GM12878 (cell line): ENCODE measurements around the gene EMP3. TPM values are rescaled to one million over a fixed set of nuclear protein-coding genes. Genes with fewer than 3 reads are reported as not detected.
"Not testable (repeated sequence)": the region's sequence is repeated elsewhere in the genome, so short reads cannot be mapped to it uniquely, and the experiment has no call there.

Source experiments
- ATAC-seq: fragments of 200-7000 bp; cut with Tn5 transposase; 3 replicates; pipeline ENCODE4 v1.9.1; 2020; ENCODE audit warnings: mild to moderate bottlenecking, moderate library complexity
- BruUV-seq: library from RNA; stranded (reverse); fragments of 400-500 nt; replicated peaks from 2 replicates; lab custom pipeline; 2021; lab: Mats Ljungman, UMichigan
- CTCF ChIA-PET: fragments of 300-600 bp; sonication (Branson Sonifier 250); formaldehyde crosslinking; extraction: SDS; loops from one replicate; lab custom pipeline; 2021; ENCODE audit warnings: inconsistent platforms; lab: Yijun Ruan, JAX
- POLR2A ChIA-PET: fragments of 350-600 bp; formaldehyde crosslinking; extraction: SDS; loops from one replicate; lab custom pipeline; 2021; ENCODE audit warnings: inconsistent platforms; lab: Charles Lee
- RAD21 ChIA-PET: fragments of 300-600 bp; sonication (Branson Sonifier 250); formaldehyde crosslinking; loops from one replicate; lab custom pipeline; 2023; ENCODE audit warnings: antibody characterized with exemption; ENCODE audit not compliant: unreplicated experiment; lab: Charles Lee
- SMC1A ChIA-PET: fragments of 300-600 bp; sonication (Branson Sonifier 250); formaldehyde crosslinking; loops from one replicate; lab custom pipeline; 2023; ENCODE audit not compliant: unreplicated experiment, uncharacterized antibody; lab: Charles Lee
- DNase-seq: peaks from one replicate; pipeline ENCODE4 v3.0.0-alpha.2; 2011; ENCODE audit warnings: low read depth, low spot score
- FAIRE-seq: peaks from 3 replicates; lab custom pipeline; 2011; peaks lifted over from hg19 to GRCh38; lab: Jason Lieb, UNC
- H2AFZ ChIP-seq: 2 replicates; pipeline ENCODE4 v1.6.0; 2011; ENCODE audit warnings: low read depth, low read length, control low read depth; ENCODE audit not compliant: control insufficient read depth
- H3K27ac ChIP-seq: 2 replicates; pipeline ENCODE4 v1.5.1; 2011; ENCODE audit warnings: control low read depth; ENCODE audit not compliant: control insufficient read depth, insufficient read depth
- H3K27me3 ChIP-seq, 2 experiments: replicated peaks in 1 of 2; 2 replicates each; pipeline versions ENCODE4 v1.6.0 to v1.6.1; 2011; ENCODE audit warnings: low read length in 1 of 2; ENCODE audit not compliant: control insufficient read depth in 2 of 2, insufficient read depth in 2 of 2
- H3K36me3 ChIP-seq, 2 experiments: 2 replicates each; pipeline ENCODE4 v1.5.1; 2011; ENCODE audit warnings: low read length in 1 of 2; ENCODE audit not compliant: control insufficient read depth in 2 of 2, insufficient read depth in 2 of 2
- H3K4me1 ChIP-seq: 2 replicates; pipeline ENCODE4 v1.6.1; 2011; ENCODE audit warnings: mild to moderate bottlenecking, low read length, moderate library complexity, mixed read lengths; ENCODE audit not compliant: control insufficient read depth, insufficient read depth
- H3K4me2 ChIP-seq: 2 replicates; pipeline ENCODE4 v1.6.0; 2011; ENCODE audit warnings: control low read depth; ENCODE audit not compliant: control insufficient read depth, insufficient read depth
- H3K4me3 ChIP-seq: fragments of 200-600 bp; sonication (generic); 2 replicates; pipeline ENCODE4 v1.5.1; 2016
- H3K79me2 ChIP-seq: 2 replicates; pipeline ENCODE4 v1.6.0; 2011; ENCODE audit warnings: low read length; ENCODE audit not compliant: control insufficient read depth, insufficient read depth
- H3K9ac ChIP-seq: 2 replicates; pipeline ENCODE4 v1.8.0; 2011; ENCODE audit warnings: low read length, control low read depth, mixed read lengths; ENCODE audit not compliant: control insufficient read depth, insufficient read depth
- H3K9me3 ChIP-seq: replicated peaks from 3 replicates; pipeline ENCODE4 v1.5.1; 2011; ENCODE audit warnings: mild to moderate bottlenecking, low read length; ENCODE audit not compliant: control insufficient read depth, insufficient read depth
- H4K20me1 ChIP-seq: 2 replicates; pipeline ENCODE4 v1.6.0; 2011; ENCODE audit not compliant: control insufficient read depth, insufficient read depth
- CHD1 ChIP-seq: IDR thresholded peaks from 2 replicates; pipeline ENCODE4 v1.6.1; 2012; ENCODE audit warnings: low read depth, low read length, improper control_type of control experiment
- ETV6 ChIP-seq, 2 experiments: fragments of 450-650 bp in 1 of 2; IDR thresholded peaks in 1 of 2; conservative IDR thresholded peaks in 1 of 2; 2 replicates each; pipeline ENCODE4 v1.6.1; 2014; ENCODE audit warnings: antibody characterized with exemption in 1 of 2, borderline replicate concordance in 1 of 2, low read depth in 1 of 2, mild to moderate bottlenecking in 1 of 2, moderate library complexity in 1 of 2
- WGBS: methylation state at CpG from one replicate; pipeline ENCODE4 v1.1.6; 2016; ENCODE audit warnings: low lambda C conversion rate; ENCODE audit not compliant: insufficient replicate concordance, insufficient coverage; ENCODE audit errors: missing lambda C conversion rate; 5-methylcytosine and 5-hydroxymethylcytosine counted together
- in situ Hi-C: fragments of 300-500 bp; cut with MboI; formaldehyde crosslinking; loops from 9 replicates; pipeline ENCODE4 v1.14.3; 2018; ENCODE audit warnings: mixed read lengths
- intact Hi-C: fragments of 100-400 bp; cut with micrococcal nuclease; formaldehyde crosslinking; loops from one replicate; pipeline ENCODE4 v1.14.2; 2022; ENCODE audit not compliant: unreplicated experiment
- polyA plus RNA-seq, 11 experiments: library from polyadenylated mRNA; depleted of rRNA in 4 of 11; unstranded in 6 of 11; stranded (reverse) in 5 of 11; fragments of >200 nt; fragmentation: Nextera tagmentation in 4 of 11; fragmentation: Illumina TruSeq in 1 of 11; extraction: Ambion mirVana in 4 of 11; extraction: Trizol in 1 of 11; gene quantifications; 1 replicate in 1 of 11; 2 replicates in 10 of 11; pipeline versions ENCODE4 v1.2.1 to v1.2.3, GENCODE V29; 2011 to 2016; ENCODE audit warnings: inconsistent platforms in 2 of 11, missing spikeins in 2 of 11, low read depth in 1 of 11
- total RNA-seq, 4 experiments: library from RNA; depleted of rRNA in 3 of 4; stranded (reverse); fragments of >200 nt in 3 of 4; fragmentation: Illumina TruSeq in 1 of 4; extraction: Trizol in 1 of 4; gene quantifications; 2 replicates each; pipeline versions ENCODE4 v1.2.1 to v1.2.3, GENCODE V29; 2013 to 2021

EMP3 gene
- total and polyA plus RNA-seq, 10 of the 15 experiments (the other 5 are each of a cell fraction or from before 2014, with no cell fraction given) = 53.2 to 224 (median 134) TPM

GRCh38 chr19:48371367-48371766 is 46.0 kb downstream of the EMP3 start:
- 60% methylated on average over 6 of the region's 7 CpGs for WGBS
- H3K27me3 ChIP-seq = no peaks in the 10 kb centered on the region
- H2AFZ ChIP-seq = no peak overlapping the region
- DNase-seq (no peak), FAIRE-seq (no peak), ATAC-seq (no peak)
- no peaks in the 10 kb centered on the region for H3K4me1 ChIP-seq
- no peak overlapping the region for H3K9ac ChIP-seq
- CTCF ChIA-PET = interaction anchor here (0.6 kb wide), 1 partner anchor 1536 kb away, joined by 3 read pairs; no protein-coding TSS in a partner anchor
- H3K4me3 ChIP-seq = no peak overlapping the region
- no peaks in the 10 kb centered on the region for H3K9me3 ChIP-seq
- TF ChIP-seq ETV6 (conservative IDR thresholded peaks at IDR 0.05 in 1 of 2, IDR thresholded peaks at IDR 0.05 in 1 of 2; ENCODE audit: borderline replicate concordance in 1 of 2, low read depth in 1 of 2) (no peak), CHD1 (no peak)
- H3K4me2 ChIP-seq = no peak overlapping the region
- no peaks in the 10 kb centered on the region for H4K20me1 ChIP-seq
- SMC1A ChIA-PET = interaction anchor here (0.6 kb wide), 1 partner anchor 153 kb away, joined by 3 read pairs; no protein-coding TSS in a partner anchor
- POLR2A ChIA-PET = interaction anchor here (0.7 kb wide), 1 partner anchor 10 kb away, joined by 3 read pairs; no protein-coding TSS in a partner anchor
- RAD21 ChIA-PET = no interaction called here
- intact Hi-C loops = no loop called here
- BruUV-seq = no TSS peak
- in situ Hi-C loops = no loop called here
- H3K36me3 ChIP-seq = no peaks in the 10 kb centered on the region
- no peak overlapping the region for H3K27ac ChIP-seq
- H3K79me2 ChIP-seq = no peaks in the 10 kb centered on the region

GRCh38 chr19:48371771-48372170 is 46.4 kb downstream of the EMP3 start:
- H3K79me2 ChIP-seq, H3K36me3 ChIP-seq, in situ Hi-C loops, H3K27ac ChIP-seq, DNase-seq, H3K9ac ChIP-seq, H3K4me2 ChIP-seq, intact Hi-C loops, RAD21 ChIA-PET, H3K9me3 ChIP-seq, H2AFZ ChIP-seq, ATAC-seq, H3K4me3 ChIP-seq, H4K20me1 ChIP-seq, H3K4me1 ChIP-seq, FAIRE-seq, H3K27me3 ChIP-seq, BruUV-seq: not testable (repeated sequence)
- ChIA-PET CTCF (interaction anchor here (0.6 kb wide), 1 partner anchor 1535 kb away, joined by 3 read pairs; no protein-coding TSS in a partner anchor), SMC1A (interaction anchor here (0.6 kb wide), 1 partner anchor 154 kb away, joined by 3 read pairs; no protein-coding TSS in a partner anchor), POLR2A (interaction anchor here (0.7 kb wide), 1 partner anchor 11 kb away, joined by 3 read pairs; no protein-coding TSS in a partner anchor)
- 42% methylated on average over 5 of the region's 5 CpGs for WGBS
